OCI-LY1 (cell line): Measurements from ENCODE around the gene INSRR.

Experiments used
- CTCF ChIP-seq: fragments of 200-600 bp; sonication (generic), shearing (Covaris generic); IDR thresholded peaks from 2 replicates; pipeline ENCODE4 v1.5.1; 2017; ENCODE audit warnings: mild to moderate bottlenecking, antibody characterized with exemption, low read length, moderate library complexity, mixed read lengths
- EZH2 ChIP-seq: fragments of 200-600 bp; sonication (generic), shearing (Covaris generic); IDR thresholded peaks from 2 replicates; pipeline ENCODE4 v1.8.0; 2017; ENCODE audit warnings: borderline replicate concordance, mixed run types, mild to moderate bottlenecking, antibody characterized with exemption, low read length, moderate library complexity, mixed read lengths

- TF ChIP-seq CTCF, result no peak
- TF ChIP-seq EZH2, result no peak
Observed at GRCh38 chr1:156844102-156844501, 14.8 kb downstream of the INSRR start.
